HT-29 (cell line): ENCODE results near the gene SPCS1. TPM values are rescaled to one million over a fixed set of nuclear protein-coding genes. Genes with fewer than 3 reads are reported as not detected.
"Not testable (repeated sequence)": the region's sequence is repeated elsewhere in the genome, so short reads cannot be mapped to it uniquely, and the experiment has no call there.

Source experiments
- DNase-seq: peaks from one replicate; pipeline ENCODE4 v3.0.0-alpha.2; 2015; ENCODE audit warnings: low spot score
- total RNA-seq: library from RNA; depleted of rRNA; stranded (reverse); fragments of >200 nt; shearing (Covaris generic); gene quantifications from 2 replicates; pipeline ENCODE4 v1.2.3, GENCODE V29; 2014; rRNA removed

SPCS1 gene
- total RNA-seq: 78.3 and 85.7 TPM in 2 replicates

GRCh38 chr3:52705688-52706686 is at the start of gene SPCS1, which contains the start of gene GLT8D1:
Gene SPCS1 (plus strand): TSS chr3:52706106. CDS start chr3:52706247, 141 bp downstream.
Gene GLT8D1 (minus strand): TSS chr3:52705791. CDS start chr3:52700460, 5,331 bp downstream.
- DNase-seq: peak; percentile 82

- DNase-seq: no peak
Observed at GRCh38 chr3:52660046-52660445, 45.9 kb upstream of the SPCS1 start.

GRCh38 chr3:52663098-52663497 is 42.8 kb upstream of the SPCS1 start:
- DNase-seq: no peak

- peak; percentile 60 for DNase-seq
Observed at GRCh38 chr3:52670621-52671521, 35.0 kb upstream of the SPCS1 start.

GRCh38 chr3:52671676-52672075 is 34.2 kb upstream of the SPCS1 start:
- no peak for DNase-seq

- DNase-seq: not testable (repeated sequence)
Observed at GRCh38 chr3:52676201-52676600, 29.7 kb upstream of the SPCS1 start.

- DNase-seq: no peak
Observed at GRCh38 chr3:52678265-52679198, 27.4 kb upstream of the SPCS1 start.

GRCh38 chr3:52679199-52679538 is 26.7 kb upstream of the SPCS1 start:
- DNase-seq: no peak

GRCh38 chr3:52679811-52680210 is 26.1 kb upstream of the SPCS1 start:
- no peak for DNase-seq

- DNase-seq: no peak
Observed at GRCh38 chr3:52681596-52681995, 24.3 kb upstream of the SPCS1 start.

- DNase-seq: no peak
Observed at GRCh38 chr3:52682016-52682415, 23.9 kb upstream of the SPCS1 start.

GRCh38 chr3:52683611-52684010 is 22.3 kb upstream of the SPCS1 start:
- DNase-seq: no peak

- no peak for DNase-seq
Observed at GRCh38 chr3:52684184-52684583, 21.7 kb upstream of the SPCS1 start.

GRCh38 chr3:52685285-52685708 is 20.6 kb upstream of the SPCS1 start:
- peak; percentile 77 for DNase-seq

- DNase-seq: peak; percentile 89
Observed at GRCh38 chr3:52685709-52686691, 19.9 kb upstream of the SPCS1 start, which contains the start of the genes GNL3 and PBRM1. Gene GNL3 (plus strand): TSS chr3:52686032. CDS start chr3:52686093, 61 bp downstream. Gene PBRM1 (minus strand): TSS chr3:52685913.

- no peak for DNase-seq
Observed at GRCh38 chr3:52688266-52688665, 17.6 kb upstream of the SPCS1 start.

GRCh38 chr3:52689151-52689550 is 16.8 kb upstream of the SPCS1 start:
- DNase-seq: no peak

GRCh38 chr3:52690560-52690959 is 15.3 kb upstream of the SPCS1 start:
- DNase-seq: no peak

GRCh38 chr3:52693071-52693470 is 12.8 kb upstream of the SPCS1 start:
- no peak for DNase-seq
